ENCODE results near the gene APCDD1.

APCDD1 gene

DNA sequence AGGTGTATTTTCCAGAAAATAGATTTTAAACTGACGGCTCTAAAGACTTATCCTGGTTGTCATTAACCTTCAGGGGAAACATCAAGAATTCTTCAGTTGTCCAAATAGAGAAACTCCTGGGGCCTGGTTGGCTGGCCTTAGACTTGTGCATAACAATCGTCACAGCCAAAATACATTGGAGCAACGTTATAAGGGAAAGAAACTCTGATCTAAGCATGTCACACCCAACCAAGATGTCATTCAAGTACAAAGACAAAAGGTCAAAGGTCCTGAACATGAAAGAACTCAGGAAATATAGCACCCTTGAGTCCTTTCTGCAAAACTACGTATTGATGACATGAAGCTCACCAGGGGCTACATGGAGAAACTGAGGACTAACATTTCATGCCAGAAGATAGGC, 23.8 kb upstream of the APCDD1 start:
- TF ChIP-seq, protein P1, sequence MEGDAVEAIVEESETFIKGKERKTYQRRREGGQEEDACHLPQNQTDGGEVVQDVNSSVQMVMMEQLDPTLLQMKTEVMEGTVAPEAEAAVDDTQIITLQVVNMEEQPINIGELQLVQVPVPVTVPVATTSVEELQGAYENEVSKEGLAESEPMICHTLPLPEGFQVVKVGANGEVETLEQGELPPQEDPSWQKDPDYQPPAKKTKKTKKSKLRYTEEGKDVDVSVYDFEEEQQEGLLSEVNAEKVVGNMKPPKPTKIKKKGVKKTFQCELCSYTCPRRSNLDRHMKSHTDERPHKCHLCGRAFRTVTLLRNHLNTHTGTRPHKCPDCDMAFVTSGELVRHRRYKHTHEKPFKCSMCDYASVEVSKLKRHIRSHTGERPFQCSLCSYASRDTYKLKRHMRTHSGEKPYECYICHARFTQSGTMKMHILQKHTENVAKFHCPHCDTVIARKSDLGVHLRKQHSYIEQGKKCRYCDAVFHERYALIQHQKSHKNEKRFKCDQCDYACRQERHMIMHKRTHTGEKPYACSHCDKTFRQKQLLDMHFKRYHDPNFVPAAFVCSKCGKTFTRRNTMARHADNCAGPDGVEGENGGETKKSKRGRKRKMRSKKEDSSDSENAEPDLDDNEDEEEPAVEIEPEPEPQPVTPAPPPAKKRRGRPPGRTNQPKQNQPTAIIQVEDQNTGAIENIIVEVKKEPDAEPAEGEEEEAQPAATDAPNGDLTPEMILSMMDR (IDR thresholded peaks at IDR 0.05; ENCODE audit: borderline replicate concordance, insufficient read depth, low read depth, low read length) = no peak
- no peak overlapping the region for H3K4me3 ChIP-seq (ENCODE audit: low read depth, low read length)

DNA sequence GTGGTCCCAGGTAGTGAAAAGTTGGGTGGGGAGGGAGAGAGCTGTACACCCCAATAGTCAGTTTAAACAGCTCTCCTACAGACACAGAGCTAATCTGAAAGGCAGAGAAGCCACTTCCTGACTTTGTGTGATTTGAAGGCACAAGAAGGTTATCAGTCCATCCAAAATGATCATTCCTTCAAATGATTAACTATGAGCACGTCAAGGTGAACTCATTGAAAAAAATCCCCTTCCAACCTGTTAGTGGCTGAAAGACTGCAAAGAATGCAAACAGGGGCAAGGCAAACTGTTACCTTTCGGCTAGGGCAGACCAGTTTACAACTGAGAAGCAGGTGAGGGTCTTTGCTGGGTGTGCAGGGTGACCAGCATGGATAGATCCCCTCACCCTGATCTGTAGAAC, 22.8 kb upstream of the APCDD1 start:
- H3K4me3 ChIP-seq (ENCODE audit: low read depth, low read length) = no peak overlapping the region
- TF ChIP-seq, protein P1 (IDR thresholded peaks at IDR 0.05; ENCODE audit: borderline replicate concordance, insufficient read depth, low read depth, low read length) = no peak

DNA sequence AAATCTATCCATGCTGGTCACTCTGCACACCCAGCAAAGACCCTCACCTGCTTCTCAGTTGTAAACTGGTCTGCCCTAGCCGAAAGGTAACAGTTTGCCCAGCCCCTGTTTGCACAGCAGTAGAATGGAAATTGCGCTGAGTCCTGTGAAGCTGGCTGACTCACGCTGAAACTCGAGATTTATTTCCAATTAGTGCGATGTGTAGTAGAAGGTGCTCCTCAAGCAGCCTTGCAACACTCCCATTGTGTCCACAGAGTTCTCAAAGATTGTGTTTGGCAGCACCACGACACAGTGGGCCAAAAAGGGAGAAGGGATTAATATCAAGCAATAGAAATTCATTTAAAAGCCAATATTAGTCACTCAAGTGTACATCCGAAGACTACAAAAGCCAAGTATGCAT, 21.7 kb upstream of the APCDD1 start:
- TF ChIP-seq, protein P1 (IDR thresholded peaks at IDR 0.05; ENCODE audit: borderline replicate concordance, insufficient read depth, low read depth, low read length) = no peak
- no peak overlapping the region for H3K4me3 ChIP-seq (ENCODE audit: low read depth, low read length)

- no peak overlapping the region for H3K4me3 ChIP-seq (ENCODE audit: low read depth, low read length)
- TF ChIP-seq, protein P1 (IDR thresholded peaks at IDR 0.05; ENCODE audit: borderline replicate concordance, insufficient read depth, low read depth, low read length) = no peak
Measured at GRCh38 chr18:10436160-10436559, 18.3 kb upstream of the APCDD1 start.

DNA sequence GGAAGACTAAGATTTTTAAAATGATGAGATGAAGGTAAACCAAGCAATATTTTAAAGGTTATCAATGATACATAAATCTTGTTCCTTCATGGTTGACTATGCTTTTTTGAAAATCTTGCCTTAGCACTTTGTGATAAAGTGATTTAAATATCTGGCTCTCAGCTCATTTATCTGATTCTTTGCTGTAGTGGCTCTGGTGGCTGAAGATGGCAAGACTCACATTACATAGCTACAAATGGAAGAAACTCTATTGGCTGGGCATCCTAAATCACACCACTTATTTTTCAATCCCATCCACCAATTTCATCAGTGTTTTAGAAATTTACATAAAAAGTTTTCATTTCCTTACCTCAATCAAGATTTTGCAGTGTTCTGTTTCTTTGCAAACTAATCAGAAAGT, 16.6 kb upstream of the APCDD1 start:
- TF ChIP-seq, protein P1 (IDR thresholded peaks at IDR 0.05; ENCODE audit: borderline replicate concordance, insufficient read depth, low read depth, low read length) = peak; percentile 43; the same call in 1 of the 2 replicates
- no peak overlapping the region for H3K4me3 ChIP-seq (ENCODE audit: low read depth, low read length)

GRCh38 chr18:10439898-10440297, 14.5 kb upstream of the APCDD1 start:
- no peak overlapping the region for H3K4me3 ChIP-seq (ENCODE audit: low read depth, low read length)
- TF ChIP-seq, protein P1 (IDR thresholded peaks at IDR 0.05; ENCODE audit: borderline replicate concordance, insufficient read depth, low read depth, low read length) = no peak

- TF ChIP-seq, protein P1 (IDR thresholded peaks at IDR 0.05; ENCODE audit: borderline replicate concordance, insufficient read depth, low read depth, low read length) = no peak
- H3K4me3 ChIP-seq (ENCODE audit: low read depth, low read length) = no peak overlapping the region
Measured at GRCh38 chr18:10440884-10441283, 13.6 kb upstream of the APCDD1 start.
